ENCODE measurements around the gene ATOSB.

DNA sequence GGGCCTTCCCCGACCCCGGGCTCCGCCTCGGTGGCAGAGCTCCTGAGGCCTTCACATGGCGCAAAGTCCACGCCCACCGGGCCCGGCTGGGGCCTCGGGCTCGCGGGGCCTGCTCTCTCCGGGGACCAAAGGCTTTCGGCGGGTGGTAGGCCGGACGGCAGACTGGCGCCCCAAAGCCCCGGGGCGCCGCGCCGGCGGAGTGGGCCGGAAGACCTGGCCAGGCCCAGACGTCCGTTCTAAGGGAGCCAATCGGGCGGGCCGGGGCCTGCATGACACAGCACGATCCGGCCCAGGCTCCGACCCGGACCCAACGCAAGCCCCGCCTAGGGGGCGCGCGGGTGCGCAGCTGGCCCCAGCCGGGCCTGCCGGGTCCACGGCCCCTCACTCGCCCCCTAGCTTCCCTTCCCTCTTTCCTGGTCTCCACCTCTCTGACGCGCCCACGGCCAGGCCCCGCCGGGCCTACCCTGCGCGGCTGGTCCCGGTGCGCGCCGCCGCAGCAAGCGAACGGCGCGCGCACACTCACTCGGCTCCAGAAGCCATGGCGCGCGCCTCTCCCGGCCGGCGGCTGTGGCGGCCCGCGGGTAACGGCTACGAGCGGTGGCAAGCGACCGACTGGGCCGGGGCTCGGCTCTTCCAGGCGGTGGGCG is 43.7 kb downstream of the ATOSB start:
- TF ChIP-seq ZNF274 (IDR thresholded peaks at IDR 0.05; ENCODE audit: low read depth, low read length): no peak
- TF ChIP-seq YY1 (IDR thresholded peaks at IDR 0.05; ENCODE audit: insufficient read depth, insufficient read length): no peak

Data from NT2/D1 (cell line).